Measurements from ENCODE around the gene RPS19. TPM values are rescaled to one million over a fixed set of nuclear protein-coding genes. Genes with fewer than 3 reads are reported as not detected.

The RPS19 gene
- total RNA-seq, 1 experiment from 2014 or later = 3,020 TPM

DNA sequence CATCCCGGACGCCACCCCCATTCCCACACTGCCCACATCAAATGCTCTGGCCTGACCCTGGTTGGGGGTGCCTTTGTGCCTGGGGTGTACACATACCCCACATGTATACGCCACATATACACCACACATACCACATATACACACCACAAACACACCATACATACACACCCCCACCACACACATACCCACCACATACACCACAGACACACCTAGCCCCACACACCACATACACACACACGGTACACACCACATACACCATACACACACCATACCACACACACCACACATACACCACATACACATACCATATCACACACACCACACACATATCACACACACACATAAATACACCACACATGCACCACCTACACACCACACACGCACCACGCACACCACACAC is 58.0 kb downstream of the RPS19 start:
- no TSS peak for BruUV-seq (replicated peaks)
- no peak for DNase-seq (ENCODE audit: low read depth, low spot score)
- Histone ChIP-seq H4K20me1 (ENCODE audit: insufficient read depth) (no peaks in the 10 kb centered on the region), H3K9ac (ENCODE audit: low read length) (no peak overlapping the region), H3K79me2 (ENCODE audit: insufficient read depth, low read length) (no peaks in the 10 kb centered on the region), H3K36me3 (ENCODE audit: control insufficient read depth in 1 of 2, insufficient read depth in 2 of 2, low read length in 2 of 2) (no peaks in the 10 kb centered on the region), H3K4me3 (replicated peaks in 1 of 2; ENCODE audit: low read depth in 1 of 2, low read length in 2 of 2) (no peak overlapping the region), H2AFZ (ENCODE audit: low read depth, low read length, poor library complexity, severe bottlenecking) (no peak overlapping the region), H3K4me2 (ENCODE audit: low read length) (no peak overlapping the region), H3K9me2 (ENCODE audit: insufficient read depth) (no peaks in the 10 kb centered on the region), H3K9me3 (ENCODE audit: control insufficient read depth in 1 of 2, insufficient read depth in 1 of 2, low read depth in 1 of 2, low read length in 2 of 2) (no peaks in the 10 kb centered on the region), H3K27ac (ENCODE audit: low read depth, low read length) (no peak overlapping the region), H3K27me3 (ENCODE audit: insufficient read depth, low read length) (no peaks in the 10 kb centered on the region; the same call in 1 of the 2 replicates), H3K4me1 (ENCODE audit: control insufficient read depth in 1 of 2, insufficient read depth in 2 of 2, low read length in 2 of 2) (no peaks in the 10 kb centered on the region)
- ChIA-PET POLR2A (no interaction called here), CTCF (no interaction called here), RAD21 (ENCODE audit: low non-redundant PET in 1 of 2, low total read pairs in 2 of 2, uncharacterized antibody in 2 of 2, unreplicated experiment in 2 of 2) (no interaction called here)
- no peak for ATAC-seq
- no peak for TF ChIP-seq REST (IDR thresholded peaks at IDR 0.05; ENCODE audit: low read depth)
- no peak for TF ChIP-seq FOSL1 (IDR thresholded peaks at IDR 0.05; ENCODE audit: low read depth)
- TF ChIP-seq ELF1 (IDR thresholded peaks at IDR 0.05; ENCODE audit: borderline replicate concordance, low read depth) = no peak
- TF ChIP-seq EZH2phosphoT487 (IDR thresholded peaks at IDR 0.05; ENCODE audit: borderline replicate concordance) = no peak
- TF ChIP-seq JUND (IDR thresholded peaks at IDR 0.05) = no peak
- TF ChIP-seq EZH2 (IDR thresholded peaks at IDR 0.05) = no peak
- TF ChIP-seq YY1 (IDR thresholded peaks at IDR 0.05; ENCODE audit: extremely low read depth, insufficient replicate concordance, low read depth, low read length) = no peak
- TF ChIP-seq ZFX (IDR thresholded peaks at IDR 0.05) = no peak
- TF ChIP-seq CBX3 (IDR thresholded peaks at IDR 0.05; ENCODE audit: low read depth) = no peak
- TF ChIP-seq ZNF274 (IDR thresholded peaks at IDR 0.05; ENCODE audit: low read depth, low read length) = no peak
- TF ChIP-seq SIN3A (IDR thresholded peaks at IDR 0.05; ENCODE audit: low read depth) = no peak
- no peak for TF ChIP-seq CEBPB (IDR thresholded peaks at IDR 0.05; ENCODE audit: low read depth)
- TF ChIP-seq, protein P1, sequence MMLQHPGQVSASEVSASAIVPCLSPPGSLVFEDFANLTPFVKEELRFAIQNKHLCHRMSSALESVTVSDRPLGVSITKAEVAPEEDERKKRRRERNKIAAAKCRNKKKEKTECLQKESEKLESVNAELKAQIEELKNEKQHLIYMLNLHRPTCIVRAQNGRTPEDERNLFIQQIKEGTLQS (IDR thresholded peaks at IDR 0.05) = no peak
- TF ChIP-seq TCF7L2 (IDR thresholded peaks at IDR 0.05; ENCODE audit: borderline replicate concordance, extremely low read depth, insufficient read depth, insufficient read length) = no peak
- no peak for TF ChIP-seq RAD21 (IDR thresholded peaks at IDR 0.05; ENCODE audit: low read depth)
- TF ChIP-seq, protein P2, sequence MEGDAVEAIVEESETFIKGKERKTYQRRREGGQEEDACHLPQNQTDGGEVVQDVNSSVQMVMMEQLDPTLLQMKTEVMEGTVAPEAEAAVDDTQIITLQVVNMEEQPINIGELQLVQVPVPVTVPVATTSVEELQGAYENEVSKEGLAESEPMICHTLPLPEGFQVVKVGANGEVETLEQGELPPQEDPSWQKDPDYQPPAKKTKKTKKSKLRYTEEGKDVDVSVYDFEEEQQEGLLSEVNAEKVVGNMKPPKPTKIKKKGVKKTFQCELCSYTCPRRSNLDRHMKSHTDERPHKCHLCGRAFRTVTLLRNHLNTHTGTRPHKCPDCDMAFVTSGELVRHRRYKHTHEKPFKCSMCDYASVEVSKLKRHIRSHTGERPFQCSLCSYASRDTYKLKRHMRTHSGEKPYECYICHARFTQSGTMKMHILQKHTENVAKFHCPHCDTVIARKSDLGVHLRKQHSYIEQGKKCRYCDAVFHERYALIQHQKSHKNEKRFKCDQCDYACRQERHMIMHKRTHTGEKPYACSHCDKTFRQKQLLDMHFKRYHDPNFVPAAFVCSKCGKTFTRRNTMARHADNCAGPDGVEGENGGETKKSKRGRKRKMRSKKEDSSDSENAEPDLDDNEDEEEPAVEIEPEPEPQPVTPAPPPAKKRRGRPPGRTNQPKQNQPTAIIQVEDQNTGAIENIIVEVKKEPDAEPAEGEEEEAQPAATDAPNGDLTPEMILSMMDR (IDR thresholded peaks at IDR 0.05 in 2 of 3, conservative IDR thresholded peaks at IDR 0.05 in 1 of 3; ENCODE audit: borderline replicate concordance in 1 of 3, insufficient read depth in 1 of 3, low read depth in 2 of 3, low read length in 2 of 3) = no peak
- TF ChIP-seq ZBTB33 (IDR thresholded peaks at IDR 0.05; ENCODE audit: extremely low read depth, insufficient replicate concordance, low read length) = no peak
- intact Hi-C loops (cut with micrococcal nuclease) = no loop called here

Data from HCT116 (cell line).